DMS 273 (cell line): ENCODE results near the gene BAZ2B.

Source experiments
- DNase-seq: peaks from one replicate; lab custom pipeline; 2025; ENCODE audit not compliant: unreplicated experiment; lab: John Stamatoyannopoulos, UW

BAZ2B gene

GRCh38 chr2:159615367-159616285, 722 bp downstream of the BAZ2B start:
- peak; percentile 95 for DNase-seq

DNA sequence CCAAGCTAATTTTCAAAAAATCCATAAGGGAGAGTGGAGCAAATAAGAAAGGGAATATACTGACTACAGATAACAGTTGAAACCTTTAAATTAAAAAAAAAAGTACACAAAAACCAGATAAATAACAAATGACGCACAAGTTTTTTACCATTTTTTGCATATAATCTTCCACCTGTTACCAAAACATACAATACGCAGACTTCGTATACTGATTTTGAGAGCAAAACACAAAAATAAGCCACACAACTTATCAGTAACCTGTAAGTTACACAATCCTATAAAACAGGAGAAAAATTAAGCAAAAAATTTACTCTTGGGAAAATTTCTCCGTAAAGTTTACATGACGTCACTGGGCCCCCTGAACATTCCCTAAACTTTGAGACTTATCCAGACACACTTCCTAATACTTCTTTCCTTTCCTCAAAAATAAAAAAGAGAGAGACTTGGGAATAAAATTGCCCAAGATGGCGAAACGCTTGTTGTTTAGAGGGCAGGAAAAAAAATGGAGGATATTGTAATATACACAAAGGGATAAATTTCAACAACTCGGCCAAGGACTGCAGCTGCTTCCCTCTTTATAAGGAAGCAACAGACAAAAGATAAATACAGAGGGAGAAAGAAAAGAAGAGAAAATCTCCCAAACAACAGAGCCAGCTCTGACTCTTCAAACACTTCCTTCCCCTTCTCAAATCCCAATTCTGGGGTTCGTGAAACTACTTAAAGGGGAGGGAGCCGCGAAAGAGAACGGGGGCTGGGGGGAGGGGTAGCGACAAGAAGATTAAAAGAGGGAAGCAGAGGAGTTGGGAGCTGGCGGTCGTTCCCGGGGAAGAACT, 1.6 kb downstream of the BAZ2B start:
- DNase-seq: peak; percentile 93

GRCh38 chr2:159613651-159614285, 2.6 kb downstream of the BAZ2B start:
- peak; percentile 59 for DNase-seq

- DNase-seq: no peak
These were observed 3.3 kb downstream of the BAZ2B start for GRCh38 chr2:159613091-159613490.

GRCh38 chr2:159612255-159612901, 4.0 kb downstream of the BAZ2B start:
- peak; percentile 88 for DNase-seq

DNA sequence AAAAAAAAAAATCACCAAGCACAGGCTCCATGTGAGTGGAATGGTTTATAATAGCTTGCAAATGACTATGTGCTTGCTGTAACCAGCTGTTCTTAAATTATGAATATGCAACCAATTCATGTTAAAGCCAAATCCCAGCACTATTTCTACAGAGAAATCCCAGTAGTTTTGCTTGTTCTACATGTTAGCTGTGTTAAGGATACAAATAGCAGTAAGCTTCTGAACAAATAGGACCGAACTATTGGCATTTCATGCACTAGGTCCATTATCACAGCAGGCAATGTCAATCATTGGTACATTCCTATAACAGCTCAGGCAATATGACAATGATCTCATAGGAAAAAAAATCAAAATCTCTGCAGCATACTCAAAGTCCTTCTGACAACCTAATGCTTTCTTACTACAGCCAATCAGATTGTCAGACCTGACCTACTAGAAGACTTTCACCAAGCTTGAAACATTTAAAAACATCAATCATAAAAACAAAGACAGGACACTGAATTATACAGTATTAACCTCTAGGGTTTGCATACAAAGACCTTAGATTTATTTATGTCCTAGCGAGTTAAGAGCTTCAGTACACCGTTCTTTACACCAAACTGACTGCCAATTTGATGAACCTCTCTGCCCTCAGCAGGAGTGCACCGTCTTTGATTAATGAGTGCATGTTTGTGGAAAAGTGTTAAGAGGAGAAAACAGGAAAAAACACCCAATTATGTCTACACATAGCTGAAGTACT, 6.4 kb downstream of the BAZ2B start:
- peak; percentile 25 for DNase-seq

DNA sequence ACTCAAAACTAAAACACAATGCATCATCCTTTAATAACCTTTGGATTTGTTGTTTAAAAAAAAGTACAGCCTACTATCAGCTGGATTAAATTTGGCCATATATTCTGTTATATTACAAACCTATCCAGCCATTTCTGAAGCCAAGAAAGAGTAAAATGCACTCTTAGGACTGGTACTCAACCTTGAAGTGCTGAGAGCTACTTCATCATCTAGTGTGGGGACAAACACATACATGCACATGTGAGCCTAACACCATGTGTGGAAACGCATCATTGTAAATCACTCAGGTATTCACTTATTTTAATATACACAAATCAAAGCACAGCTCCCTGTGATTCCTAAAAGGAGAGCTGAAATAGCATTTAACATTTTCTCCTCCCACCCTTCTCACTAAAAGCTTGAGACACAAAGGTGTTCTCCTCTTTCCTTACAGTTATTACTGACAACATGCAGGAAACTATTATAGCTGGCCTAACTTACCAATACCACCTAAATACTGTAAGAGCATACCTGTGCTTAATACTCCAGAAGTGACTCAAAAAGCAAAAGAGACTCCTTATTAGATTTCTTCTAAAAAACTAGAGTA, 7.5 kb downstream of the BAZ2B start:
- DNase-seq: no peak

DNA sequence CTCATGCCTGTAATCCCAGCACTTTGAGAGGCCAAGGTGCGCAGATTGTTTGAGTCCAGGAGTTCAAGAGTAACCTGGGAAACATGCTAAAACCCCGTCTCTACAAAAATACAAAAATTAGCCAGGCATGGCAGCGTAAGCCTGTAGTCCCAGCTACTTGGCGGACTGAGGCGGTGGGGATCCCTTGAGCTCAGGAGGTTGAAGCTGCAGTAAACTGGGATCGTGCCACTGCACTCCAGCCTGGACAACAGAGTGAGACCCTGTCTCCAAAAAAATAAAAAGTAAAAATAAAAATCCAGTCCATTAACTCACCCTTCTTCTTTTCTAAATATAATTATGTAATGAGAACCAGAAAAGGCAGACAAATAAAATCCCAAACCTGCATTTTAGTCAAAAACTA, 8.2 kb downstream of the BAZ2B start:
- DNase-seq: no peak

GRCh38 chr2:159606287-159606686, 10.1 kb downstream of the BAZ2B start:
- no peak for DNase-seq

GRCh38 chr2:159605441-159606178, 10.7 kb downstream of the BAZ2B start:
- DNase-seq: no peak

- no peak for DNase-seq
These were observed 12.2 kb downstream of the BAZ2B start for GRCh38 chr2:159604159-159604558.

DNA sequence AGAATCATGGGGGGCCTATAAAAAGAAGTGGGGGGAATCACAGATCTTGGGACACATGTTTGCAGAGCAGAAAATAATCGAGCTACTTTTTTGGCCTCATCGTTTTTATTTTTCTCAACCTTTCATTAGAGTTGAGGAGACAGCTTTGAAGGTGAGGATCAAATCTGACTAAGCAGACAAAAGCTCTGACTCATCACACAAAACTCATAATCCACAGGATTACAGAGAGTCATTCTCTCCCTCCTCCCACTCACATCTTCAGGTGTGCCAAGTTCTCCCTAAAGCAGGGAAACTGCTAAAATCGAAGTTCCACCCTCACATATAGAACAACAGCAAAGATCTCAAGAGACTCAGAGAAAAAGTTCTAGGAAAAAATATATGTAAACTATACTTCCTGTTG, 15.6 kb downstream of the BAZ2B start:
- DNase-seq: no peak

GRCh38 chr2:159595410-159596046, 20.8 kb downstream of the BAZ2B start:
- no peak for DNase-seq

- DNase-seq: no peak
These were observed 23.9 kb downstream of the BAZ2B start for GRCh38 chr2:159592441-159592840.

- DNase-seq: peak; percentile 30
These were observed 25.1 kb downstream of the BAZ2B start for GRCh38 chr2:159591221-159591620.

DNA sequence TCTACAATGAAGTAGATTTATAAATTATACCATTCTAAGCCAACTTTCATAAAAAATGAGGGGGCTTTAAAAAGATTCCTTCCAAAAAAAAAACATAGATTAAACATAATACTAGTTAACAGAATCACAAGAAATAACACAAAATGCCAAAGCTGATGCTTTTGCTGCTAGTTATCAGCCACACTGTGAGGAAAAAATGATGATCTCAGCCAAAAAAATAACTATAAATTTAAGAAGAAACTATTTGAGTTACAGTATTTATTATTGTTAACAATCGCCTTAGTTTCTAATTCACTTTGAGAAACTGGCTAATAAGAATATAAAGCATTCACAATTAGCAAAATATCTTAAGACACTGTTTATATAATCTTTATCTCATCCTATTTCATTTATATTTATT, 27.1 kb downstream of the BAZ2B start:
- DNase-seq: no peak

- DNase-seq: no peak
These were observed 30.3 kb downstream of the BAZ2B start for GRCh38 chr2:159586034-159586433.

DNA sequence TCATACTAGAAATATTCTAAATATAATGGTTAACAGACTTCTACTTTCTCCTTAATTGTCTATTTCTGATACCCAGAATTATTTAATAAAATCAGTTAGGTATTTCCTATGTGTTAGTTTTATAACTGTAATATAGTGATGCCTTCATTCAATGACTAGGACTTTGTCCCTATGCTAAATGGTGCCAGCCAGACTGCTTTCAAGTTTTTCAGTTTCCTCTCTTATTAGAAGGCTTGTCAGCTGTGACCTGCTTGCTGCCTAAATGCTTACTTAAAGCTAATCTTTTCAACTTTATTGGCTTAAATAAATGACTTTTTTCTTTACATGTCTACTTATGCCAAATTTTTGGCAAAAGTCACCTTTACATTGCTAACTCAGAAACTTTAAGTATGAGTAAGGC, 30.7 kb downstream of the BAZ2B start:
- DNase-seq: no peak

DNA sequence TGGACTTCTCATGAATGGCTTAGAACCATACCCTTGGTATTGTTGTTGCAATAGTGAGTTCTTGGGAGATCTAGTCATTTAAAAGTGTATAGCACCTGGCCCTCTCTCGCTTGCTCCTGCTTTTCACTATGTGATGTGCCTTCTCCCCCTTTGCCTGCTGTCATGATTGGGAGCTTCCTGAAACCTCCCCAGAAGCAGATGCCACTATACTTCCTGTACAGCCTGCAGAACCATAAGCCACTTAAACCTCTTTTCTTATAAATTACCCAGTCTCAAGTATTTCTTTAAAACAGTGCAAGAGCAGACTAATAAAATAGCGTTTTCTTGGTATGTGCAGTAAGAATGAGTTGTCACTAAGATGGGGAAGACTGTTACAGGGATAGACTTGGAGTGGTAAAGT, 31.6 kb downstream of the BAZ2B start:
- no peak for DNase-seq
